ENCODE measurements around the gene SLC49A4.

SLC49A4 gene

DNA sequence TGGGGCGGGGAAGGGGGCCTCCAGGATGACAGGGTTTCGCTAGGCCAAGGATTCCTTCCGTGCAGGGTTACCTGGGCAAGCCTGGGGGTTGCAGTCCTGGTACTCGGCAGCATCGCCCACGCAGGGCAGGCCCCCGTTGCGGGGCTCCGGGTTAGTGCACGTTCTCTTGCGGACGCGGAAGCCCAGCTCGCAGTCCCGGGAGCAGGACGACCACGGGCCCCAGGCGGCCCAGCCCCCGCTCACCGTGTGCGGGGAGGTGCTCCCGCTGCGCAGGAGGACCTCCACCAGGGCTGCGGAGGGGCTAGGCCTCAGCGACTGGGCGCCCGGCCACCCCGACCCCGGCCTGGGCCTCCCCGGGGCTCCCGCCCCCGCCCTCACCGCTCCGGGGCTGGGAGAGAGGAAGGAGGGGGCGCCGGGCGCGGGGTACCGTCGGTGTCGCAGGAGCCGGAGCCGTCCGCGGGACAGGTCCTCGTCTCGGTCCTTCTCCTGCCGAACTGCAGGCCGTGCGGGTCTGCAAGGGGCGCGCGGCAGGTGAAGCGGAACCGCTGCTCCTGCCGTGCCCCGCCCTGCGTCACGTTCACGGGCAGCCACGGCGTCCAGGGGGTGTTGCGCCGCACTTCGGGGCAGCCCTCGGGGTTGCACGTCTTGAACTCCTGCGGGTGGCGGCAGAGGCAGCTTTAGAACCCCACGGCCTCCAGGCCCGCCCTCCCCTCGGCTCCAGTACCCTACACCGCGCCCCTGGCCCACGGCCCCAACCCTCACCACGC lies 118.1 kb downstream of the SLC49A4 start:
- no peak for DNase-seq

GRCh38 chr3:122913539-122914100 lies 118.8 kb downstream of the SLC49A4 start:
- no peak for DNase-seq

GRCh38 chr3:122915300-122916055 lies 120.6 kb downstream of the SLC49A4 start:
- no peak for DNase-seq

DNA sequence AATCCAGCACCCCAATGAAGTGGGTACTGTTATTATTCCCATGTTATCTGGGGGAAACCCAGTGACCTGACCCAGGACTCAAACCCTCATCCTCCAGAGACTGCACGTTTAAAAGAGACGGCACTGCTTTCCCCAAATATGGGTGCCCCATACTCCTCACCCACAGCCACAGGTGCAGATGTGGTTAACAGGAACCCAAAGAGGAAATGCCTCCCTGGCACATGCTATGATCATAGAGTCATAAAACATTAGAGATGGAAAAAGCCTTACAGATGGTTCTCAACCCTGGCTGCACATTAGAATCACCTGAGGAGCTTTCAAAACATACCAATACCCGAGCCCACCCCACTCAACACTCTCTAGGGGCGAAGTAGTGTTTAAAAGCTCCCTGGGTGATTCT lies 121.2 kb downstream of the SLC49A4 start:
- no peak for DNase-seq

DNA sequence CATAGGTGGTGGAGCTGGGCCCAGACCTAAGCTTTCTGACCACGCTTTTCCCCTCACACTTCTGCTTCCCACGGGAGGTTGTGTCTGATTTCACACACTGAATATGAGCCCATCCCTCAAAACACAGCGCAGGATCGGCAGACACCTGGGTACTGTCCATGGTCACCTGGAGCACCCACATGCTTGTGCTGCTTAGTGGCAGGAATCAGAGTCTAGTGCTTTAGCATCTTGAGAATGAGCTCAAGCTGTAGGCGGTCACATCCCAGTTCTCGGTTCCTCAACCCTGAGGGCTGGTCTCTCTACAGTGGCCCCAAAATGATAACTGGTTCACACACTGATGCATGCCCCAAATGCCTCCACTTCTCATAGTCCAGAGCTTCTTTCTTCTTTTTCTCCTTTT lies 121.7 kb downstream of the SLC49A4 start:
- no peak for DNase-seq

DNA sequence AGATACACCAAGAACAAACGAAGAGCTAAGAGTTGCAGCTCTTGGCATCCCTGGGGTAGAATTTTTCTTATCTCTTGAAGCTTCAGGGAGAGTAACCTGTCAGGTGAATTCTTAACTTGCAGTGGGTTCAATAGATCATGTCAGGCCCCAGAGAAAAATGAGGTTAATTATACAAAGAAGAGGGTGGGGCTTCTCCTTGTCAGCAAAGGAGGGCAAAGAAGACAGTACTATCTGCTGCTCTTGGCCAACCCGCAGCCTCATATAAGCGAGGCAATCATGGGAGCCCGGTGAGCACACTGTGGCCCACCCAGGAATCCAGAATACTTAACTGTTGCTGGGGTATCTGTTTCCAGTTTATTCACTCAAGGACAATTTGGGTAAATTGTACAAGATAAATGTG lies 122.5 kb downstream of the SLC49A4 start:
- no peak for DNase-seq

- DNase-seq: no peak
Measured at GRCh38 chr3:122918576-122919290, 123.9 kb downstream of the SLC49A4 start.

DNA sequence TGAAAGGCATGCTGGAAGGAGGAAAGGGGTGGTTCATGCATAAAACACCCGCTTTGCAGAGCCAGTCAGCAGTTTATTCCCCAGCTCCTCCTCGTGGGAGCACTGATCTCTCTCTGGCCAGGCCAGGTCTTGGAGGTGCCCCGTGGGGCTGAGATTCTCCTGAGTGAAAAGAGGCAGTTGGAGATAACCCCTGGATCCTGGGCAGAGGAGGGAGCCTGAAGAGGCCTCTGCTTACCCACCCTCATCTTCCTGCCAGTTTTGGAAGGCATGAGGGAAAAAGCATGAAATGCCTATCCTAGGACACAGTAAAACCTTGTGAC lies 124.4 kb downstream of the SLC49A4 start:
- no peak for DNase-seq

GRCh38 chr3:122920986-122921385 lies 126.1 kb downstream of the SLC49A4 start:
- DNase-seq: no peak

- no peak for DNase-seq
Measured at GRCh38 chr3:122921791-122922651, 127.2 kb downstream of the SLC49A4 start.

GRCh38 chr3:122923611-122924010 lies 128.7 kb downstream of the SLC49A4 start:
- no peak for DNase-seq

GRCh38 chr3:122924056-122924455 lies 129.2 kb downstream of the SLC49A4 start:
- DNase-seq: no peak

- DNase-seq: no peak
Measured at GRCh38 chr3:122925756-122926155, 130.9 kb downstream of the SLC49A4 start.

GRCh38 chr3:122926322-122926721 lies 131.5 kb downstream of the SLC49A4 start:
- DNase-seq: no peak

DNA sequence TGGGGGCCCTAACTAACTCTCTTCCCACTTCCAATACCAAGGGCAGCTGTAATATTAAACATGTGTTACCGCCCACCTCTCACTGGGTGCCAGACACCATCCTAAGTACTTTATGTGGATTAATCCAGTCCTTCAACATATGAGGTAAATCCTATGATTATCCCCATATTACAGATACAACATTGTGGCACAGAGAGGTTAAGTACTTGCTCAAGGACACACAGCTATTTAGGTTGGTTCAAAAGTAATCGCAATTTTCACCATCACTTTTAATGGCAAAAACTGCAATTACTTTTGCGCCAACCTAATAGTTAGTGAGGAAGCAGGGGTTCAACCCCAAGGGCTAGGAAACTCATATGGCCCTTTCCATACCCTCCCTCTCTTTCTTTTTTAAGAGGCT lies 131.9 kb downstream of the SLC49A4 start:
- no peak for DNase-seq

- no peak for DNase-seq
Measured at GRCh38 chr3:122927726-122928125, 132.9 kb downstream of the SLC49A4 start.

- DNase-seq: no peak
Measured at GRCh38 chr3:122928396-122929187, 133.7 kb downstream of the SLC49A4 start.

- DNase-seq: no peak
Measured at GRCh38 chr3:122929188-122930062, 134.6 kb downstream of the SLC49A4 start.

- DNase-seq: no peak
Measured at GRCh38 chr3:122930063-122930997, 135.5 kb downstream of the SLC49A4 start.

Measured in AML-193 (cell line).